ENCODE results near the gene TCFL5. TPM values are rescaled to one million over a fixed set of nuclear protein-coding genes. Genes with fewer than 3 reads are reported as not detected.

The TCFL5 gene
- total and polyA plus RNA-seq, 10 of the 15 experiments (the other 5 are each of a cell fraction or from before 2014, with no cell fraction given) = 0.48 to 8.1 (median 3.8) TPM

GRCh38 chr20:62889871-62890270 lies 28.2 kb upstream of the TCFL5 start:
- intact Hi-C loops (cut with micrococcal nuclease; ENCODE audit: unreplicated experiment) = no loop called here
- TF ChIP-seq TARDBP (IDR thresholded peaks at IDR 0.05; ENCODE audit: borderline replicate concordance) (no peak), SUPT20H (IDR thresholded peaks at IDR 0.05; ENCODE audit: borderline replicate concordance, control insufficient read depth, low read depth, low read length) (no peak), ZNF274 (IDR thresholded peaks at IDR 0.05; ENCODE audit: insufficient read depth, insufficient read length) (no peak), SMARCA5 (IDR thresholded peaks at IDR 0.05) (no peak), USF2 (IDR thresholded peaks at IDR 0.05; ENCODE audit: borderline replicate concordance, low read depth, low read length) (no peak), SRF (IDR thresholded peaks at IDR 0.05; ENCODE audit: low read depth in 2 of 2, low read length in 2 of 2) (no peak), SIX5 (IDR thresholded peaks at IDR 0.05; ENCODE audit: low read depth, low read length, severe bottlenecking) (no peak), NR2F1 (conservative IDR thresholded peaks at IDR 0.05) (no peak), EZH2 (IDR thresholded peaks at IDR 0.05; ENCODE audit: borderline replicate concordance, control insufficient read depth, low read depth, low read length) (no peak), PAX5 (IDR thresholded peaks at IDR 0.05; ENCODE audit: borderline replicate concordance, low read depth, low read length) (no peak), POLR2A (IDR thresholded peaks at IDR 0.05; ENCODE audit: low read depth, low read length) (no peak), REST (IDR thresholded peaks at IDR 0.05; ENCODE audit: low read depth, low read length) (no peak), HDAC2 (IDR thresholded peaks at IDR 0.05) (no peak), SREBF1 (IDR thresholded peaks at IDR 0.05; ENCODE audit: low read length) (no peak), PML (IDR thresholded peaks at IDR 0.05; ENCODE audit: low read length) (no peak), CBX5 (IDR thresholded peaks at IDR 0.05; ENCODE audit: low read depth) (no peak), MEF2A (IDR thresholded peaks at IDR 0.05; ENCODE audit: insufficient read depth, low read depth, low read length) (no peak)
- no peak overlapping the region for H3K27ac ChIP-seq (ENCODE audit: control insufficient read depth, insufficient read depth)
- H3K36me3 ChIP-seq (ENCODE audit: control insufficient read depth in 2 of 2, insufficient read depth in 2 of 2, low read length in 1 of 2) = peaks cover 26 to 30% of the 10 kb centered on the region in 2 experiments
- H3K79me2 ChIP-seq (ENCODE audit: control insufficient read depth, insufficient read depth, low read length) = no peaks in the 10 kb centered on the region
- RAD21 ChIA-PET (ENCODE audit: unreplicated experiment) = no interaction called here
- DNase-seq (ENCODE audit: low read depth, low spot score) = no peak
- no peak overlapping the region for H3K9ac ChIP-seq (ENCODE audit: control insufficient read depth, insufficient read depth, low read length)
- no peaks in the 10 kb centered on the region for H3K27me3 ChIP-seq (replicated peaks in 1 of 2; ENCODE audit: control insufficient read depth in 2 of 2, insufficient read depth in 2 of 2, low read length in 1 of 2)
- POLR2A ChIA-PET = no interaction called here
- H2AFZ ChIP-seq (ENCODE audit: control insufficient read depth, low read depth, low read length) = no peak overlapping the region
- 95% methylated on average over 9 of the region's 9 CpGs for WGBS (ENCODE audit: insufficient coverage, insufficient replicate concordance, low lambda C conversion rate, missing lambda C conversion rate)
- no peaks in the 10 kb centered on the region for H3K9me3 ChIP-seq (replicated peaks; ENCODE audit: control insufficient read depth, insufficient read depth, low read length)
- H3K4me2 ChIP-seq (ENCODE audit: control insufficient read depth, insufficient read depth) = no peak overlapping the region
- in situ Hi-C loops (cut with MboI) = no loop called here
- no TSS peak for BruUV-seq (replicated peaks)
- FAIRE-seq = no peak
- ATAC-seq = no peak
- H3K4me1 ChIP-seq (ENCODE audit: control insufficient read depth, insufficient read depth, low read length) = no peaks in the 10 kb centered on the region
- CTCF ChIA-PET = interaction anchor here (1.1 to 1.2 kb wide), 2 partner anchors 14 to 119 kb away, joined by 3 to 4 read pairs; no protein-coding TSS in a partner anchor
- SMC1A ChIA-PET (ENCODE audit: uncharacterized antibody, unreplicated experiment) = no interaction called here
- H3K4me3 ChIP-seq = no peak overlapping the region
- H4K20me1 ChIP-seq (ENCODE audit: control insufficient read depth, insufficient read depth) = no peaks in the 10 kb centered on the region; the same call in 1 of the 2 replicates
